ENCODE results near the gene LSM2.
A peak's percentile ranks its signal among the peaks of the same experiment; 100 is the strongest.

DNA sequence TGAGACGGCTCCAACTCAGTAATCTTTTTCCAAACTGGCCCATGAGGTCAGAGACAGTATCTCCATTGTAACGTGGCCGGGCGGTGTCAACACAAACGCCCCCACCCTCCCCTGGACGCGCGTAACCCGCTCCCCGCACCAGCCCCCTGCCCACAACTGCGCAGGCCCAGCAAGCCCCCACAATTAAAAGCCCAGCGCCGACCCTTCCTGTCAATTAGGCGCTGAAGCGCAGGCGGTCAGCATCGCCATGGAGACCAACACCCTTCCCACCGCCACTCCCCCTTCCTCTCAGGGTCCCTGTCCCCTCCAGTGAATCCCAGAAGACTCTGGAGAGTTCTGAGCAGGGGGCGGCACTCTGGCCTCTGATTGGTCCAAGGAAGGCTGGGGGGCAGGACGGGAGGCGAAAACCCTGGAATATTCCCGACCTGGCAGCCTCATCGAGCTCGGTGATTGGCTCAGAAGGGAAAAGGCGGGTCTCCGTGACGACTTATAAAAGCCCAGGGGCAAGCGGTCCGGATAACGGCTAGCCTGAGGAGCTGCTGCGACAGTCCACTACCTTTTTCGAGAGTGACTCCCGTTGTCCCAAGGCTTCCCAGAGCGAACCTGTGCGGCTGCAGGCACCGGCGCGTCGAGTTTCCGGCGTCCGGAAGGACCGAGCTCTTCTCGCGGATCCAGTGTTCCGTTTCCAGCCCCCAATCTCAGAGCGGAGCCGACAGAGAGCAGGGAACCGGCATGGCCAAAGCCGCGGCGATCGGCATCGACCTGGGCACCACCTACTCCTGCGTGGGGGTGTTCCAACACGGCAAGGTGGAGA is 8.5 kb upstream of the LSM2 start, which contains the start of the genes HSPA1A and HSPA1L:
- TF ChIP-seq, protein P1, sequence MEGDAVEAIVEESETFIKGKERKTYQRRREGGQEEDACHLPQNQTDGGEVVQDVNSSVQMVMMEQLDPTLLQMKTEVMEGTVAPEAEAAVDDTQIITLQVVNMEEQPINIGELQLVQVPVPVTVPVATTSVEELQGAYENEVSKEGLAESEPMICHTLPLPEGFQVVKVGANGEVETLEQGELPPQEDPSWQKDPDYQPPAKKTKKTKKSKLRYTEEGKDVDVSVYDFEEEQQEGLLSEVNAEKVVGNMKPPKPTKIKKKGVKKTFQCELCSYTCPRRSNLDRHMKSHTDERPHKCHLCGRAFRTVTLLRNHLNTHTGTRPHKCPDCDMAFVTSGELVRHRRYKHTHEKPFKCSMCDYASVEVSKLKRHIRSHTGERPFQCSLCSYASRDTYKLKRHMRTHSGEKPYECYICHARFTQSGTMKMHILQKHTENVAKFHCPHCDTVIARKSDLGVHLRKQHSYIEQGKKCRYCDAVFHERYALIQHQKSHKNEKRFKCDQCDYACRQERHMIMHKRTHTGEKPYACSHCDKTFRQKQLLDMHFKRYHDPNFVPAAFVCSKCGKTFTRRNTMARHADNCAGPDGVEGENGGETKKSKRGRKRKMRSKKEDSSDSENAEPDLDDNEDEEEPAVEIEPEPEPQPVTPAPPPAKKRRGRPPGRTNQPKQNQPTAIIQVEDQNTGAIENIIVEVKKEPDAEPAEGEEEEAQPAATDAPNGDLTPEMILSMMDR (IDR thresholded peaks at IDR 0.05 in 4 of 5, conservative IDR thresholded peaks at IDR 0.05 in 1 of 5), result no peak
- TF ChIP-seq POLR2A (IDR thresholded peaks at IDR 0.05), result peak; percentile 100

Data from gastrocnemius medialis (tissue), 4 donors.